Stimulated activated CD4-positive, alpha-beta T cell treated with anti-CD3 and anti-CD28 coated beads, Interleukin-4, amount 100 ng/mL, for 48 hours (primary cell): ENCODE data around the gene PTH.

Experiments
- DNase-seq, 2 donors: peaks; one replicate each; pipeline ENCODE4 v3.0.0-alpha.2; 2020; ENCODE audit warnings: low read depth in 2 of 2

PTH gene

GRCh38 chr11:13495929-13496328 lies at the start of gene PTH:
PTH (minus strand) TSS chr11:13495997; CDS start chr11:13492855, 3,142 bp downstream.
- DNase-seq, result no peak

DNA sequence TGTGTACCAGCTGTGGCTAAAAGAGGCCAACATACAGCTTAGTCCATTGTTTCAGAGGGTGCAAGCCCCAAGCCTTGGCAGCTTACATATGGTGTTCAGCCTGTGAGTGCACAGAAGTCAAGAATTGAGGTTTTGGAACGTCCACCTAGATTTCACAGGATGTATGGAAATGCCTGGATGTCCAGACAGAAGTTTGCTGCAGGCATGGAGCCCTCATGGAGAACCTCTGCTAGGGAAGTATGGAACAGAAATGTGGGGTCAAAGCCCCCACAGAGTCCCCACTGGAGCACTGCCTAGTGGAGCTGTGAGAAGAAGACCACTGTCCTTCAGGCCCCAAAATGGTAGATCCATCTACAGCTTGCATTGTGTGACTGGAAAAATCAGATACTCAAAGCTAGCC lies 42.2 kb upstream of the PTH start:
- no peak for DNase-seq

- DNase-seq, result no peak
Observed at GRCh38 chr11:13535819-13536218, 40.0 kb upstream of the PTH start.

DNA sequence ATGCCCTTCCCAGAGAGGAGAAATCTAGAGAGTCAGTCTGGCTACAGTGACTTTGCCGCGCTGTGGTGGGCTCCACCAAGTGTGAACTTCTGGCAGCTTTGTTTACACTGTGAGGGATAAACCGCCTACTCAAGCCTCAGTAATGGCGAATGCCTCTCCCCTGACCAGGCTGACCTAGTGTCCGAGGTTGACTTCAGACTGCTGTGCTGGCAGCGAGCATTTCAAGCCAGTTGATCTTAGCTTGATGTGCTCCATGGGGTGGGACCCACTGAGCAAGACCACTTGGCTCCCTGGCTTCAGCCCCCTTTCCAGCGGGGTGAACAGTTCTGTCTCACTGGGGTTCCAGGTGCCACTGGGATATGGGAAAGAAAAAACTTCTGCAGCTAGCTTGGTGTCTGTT lies 38.6 kb upstream of the PTH start:
- no peak for DNase-seq

GRCh38 chr11:13525257-13525656 lies 29.5 kb upstream of the PTH start:
- no peak for DNase-seq

DNA sequence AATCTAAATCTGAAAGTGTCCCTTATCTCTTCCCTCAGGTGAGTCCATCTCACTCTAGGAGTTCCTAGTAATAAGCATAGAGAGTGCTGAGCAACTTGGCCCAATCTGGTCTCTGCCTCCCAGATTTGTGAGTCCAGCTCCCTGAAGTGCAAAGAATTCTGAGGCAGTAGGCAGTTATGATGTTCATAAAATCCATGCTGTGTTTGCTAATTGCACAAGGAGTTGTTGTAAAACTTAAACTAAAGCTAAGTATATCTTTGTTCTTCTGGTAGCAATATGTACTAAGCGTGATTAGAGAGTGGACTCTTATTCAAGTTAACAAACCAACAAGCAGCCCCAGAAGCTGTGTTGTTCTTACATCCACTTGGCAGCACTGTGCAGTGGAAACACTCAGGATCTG lies 7.6 kb upstream of the PTH start:
- no peak for DNase-seq

DNA sequence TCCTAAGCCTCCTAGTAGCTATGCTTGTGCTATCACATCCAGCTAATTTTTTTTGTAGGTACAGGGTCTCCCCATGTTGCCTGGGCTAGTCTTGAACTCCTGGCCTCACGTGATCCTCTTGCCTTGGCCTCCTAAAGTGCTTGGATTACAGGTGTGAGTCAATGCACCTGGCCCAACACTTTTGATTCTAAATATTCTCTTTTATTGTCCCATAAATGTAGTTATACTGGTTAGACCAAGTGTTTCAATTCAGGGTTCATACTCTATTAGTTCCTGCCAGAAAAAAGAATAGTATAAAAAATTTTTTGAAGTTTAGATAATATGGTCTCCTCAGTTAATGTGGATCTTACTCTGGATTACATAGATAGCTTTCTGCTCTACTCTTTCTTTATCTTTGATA lies 6.7 kb upstream of the PTH start:
- no peak for DNase-seq

DNA sequence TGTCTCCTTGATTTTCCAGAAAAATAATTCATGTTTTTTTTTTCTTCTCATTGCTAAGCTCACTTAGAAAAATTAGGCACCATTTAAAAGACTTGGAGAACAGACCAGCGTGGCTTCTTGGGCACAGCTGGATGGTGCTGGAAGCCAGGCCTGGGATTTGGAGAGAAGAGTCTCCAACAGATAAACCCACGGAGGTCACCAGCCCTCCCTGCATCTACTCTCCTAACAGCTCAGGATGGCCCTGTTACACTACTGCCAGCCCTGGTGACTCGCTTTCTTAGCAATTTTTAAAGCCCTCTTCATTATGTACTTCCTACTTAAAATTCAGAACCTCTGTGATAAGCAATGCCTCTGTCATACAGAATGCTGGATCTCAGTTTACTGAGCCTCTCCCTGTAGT lies 1.7 kb downstream of the PTH start:
- DNase-seq, result no peak

DNA sequence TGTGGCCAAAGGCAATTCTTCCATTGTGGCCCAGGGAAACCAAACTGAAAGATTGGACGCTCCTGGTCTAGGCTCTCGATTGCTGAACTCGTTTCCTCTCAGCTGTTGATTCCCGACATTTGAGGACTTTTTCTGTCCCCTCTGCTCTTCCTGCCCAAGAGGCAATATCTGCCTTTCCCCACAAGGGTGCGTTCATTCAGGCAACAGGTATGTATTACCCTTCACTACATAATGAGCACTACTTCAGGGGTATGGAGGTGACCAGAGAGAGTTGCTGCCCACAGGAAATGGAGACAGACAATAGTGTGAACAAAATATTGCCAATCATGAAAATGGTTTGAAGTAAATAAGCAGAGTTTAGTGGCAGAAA lies 8.2 kb downstream of the PTH start:
- no peak for DNase-seq

DNA sequence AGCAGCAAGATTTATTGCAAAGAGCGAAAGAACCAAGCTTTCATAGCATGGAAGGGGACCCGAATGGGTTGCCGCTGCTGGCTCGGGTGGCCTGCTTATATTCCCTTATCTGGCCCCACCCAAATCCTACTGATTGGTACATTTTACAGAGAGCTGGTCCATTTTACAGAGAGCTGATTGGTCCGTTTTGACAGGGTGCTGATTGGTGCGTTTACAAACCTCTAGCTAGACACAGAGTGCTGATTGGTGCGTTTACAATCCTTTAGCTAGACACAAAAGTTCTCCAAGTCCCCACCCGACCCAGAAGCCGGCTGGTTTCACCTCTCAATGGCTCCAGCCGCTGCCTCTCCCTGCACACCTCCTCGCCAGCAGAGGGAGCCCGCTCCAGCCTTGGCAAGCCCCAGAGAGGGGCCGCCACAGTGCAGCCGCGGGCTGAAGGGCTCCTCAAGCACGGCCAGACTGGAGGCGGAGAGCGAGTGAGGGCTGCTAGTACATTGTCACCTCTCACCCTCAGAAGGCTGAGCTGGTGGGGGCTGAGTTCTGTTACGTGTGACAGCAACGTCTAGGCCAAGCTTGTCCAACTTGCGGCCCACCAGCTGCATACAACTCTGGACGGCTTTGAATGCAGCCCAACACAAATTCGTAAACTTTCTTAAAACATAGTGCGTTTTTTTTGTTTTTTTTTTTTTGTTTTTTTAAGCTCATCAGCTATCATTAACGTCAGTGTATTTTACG lies 8.7 kb downstream of the PTH start:
- DNase-seq, result peak; percentile 47 to 59

DNA sequence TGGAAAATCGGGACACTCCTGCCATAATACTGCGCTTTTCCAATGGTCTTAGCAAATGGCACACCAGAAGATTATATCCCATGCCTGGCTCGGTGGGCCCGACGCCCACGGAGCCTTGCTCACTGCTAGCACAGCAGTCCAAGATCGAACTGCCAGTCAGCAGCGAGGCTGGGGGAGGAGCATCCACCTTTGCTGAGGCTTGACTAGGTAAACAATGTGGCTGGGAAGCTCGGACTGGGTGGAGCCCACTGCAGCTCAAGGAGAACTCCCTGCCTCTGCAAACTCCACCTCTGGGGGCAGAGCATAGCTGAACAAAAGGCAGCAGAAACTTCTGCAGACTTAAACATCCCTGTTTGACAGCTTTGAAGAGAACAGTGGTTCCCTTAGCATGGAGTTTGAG lies 15.6 kb downstream of the PTH start:
- no peak for DNase-seq

- DNase-seq, result no peak
Observed at GRCh38 chr11:13479688-13480087, 16.1 kb downstream of the PTH start.

GRCh38 chr11:13475091-13475490 lies 20.7 kb downstream of the PTH start:
- no peak for DNase-seq

DNA sequence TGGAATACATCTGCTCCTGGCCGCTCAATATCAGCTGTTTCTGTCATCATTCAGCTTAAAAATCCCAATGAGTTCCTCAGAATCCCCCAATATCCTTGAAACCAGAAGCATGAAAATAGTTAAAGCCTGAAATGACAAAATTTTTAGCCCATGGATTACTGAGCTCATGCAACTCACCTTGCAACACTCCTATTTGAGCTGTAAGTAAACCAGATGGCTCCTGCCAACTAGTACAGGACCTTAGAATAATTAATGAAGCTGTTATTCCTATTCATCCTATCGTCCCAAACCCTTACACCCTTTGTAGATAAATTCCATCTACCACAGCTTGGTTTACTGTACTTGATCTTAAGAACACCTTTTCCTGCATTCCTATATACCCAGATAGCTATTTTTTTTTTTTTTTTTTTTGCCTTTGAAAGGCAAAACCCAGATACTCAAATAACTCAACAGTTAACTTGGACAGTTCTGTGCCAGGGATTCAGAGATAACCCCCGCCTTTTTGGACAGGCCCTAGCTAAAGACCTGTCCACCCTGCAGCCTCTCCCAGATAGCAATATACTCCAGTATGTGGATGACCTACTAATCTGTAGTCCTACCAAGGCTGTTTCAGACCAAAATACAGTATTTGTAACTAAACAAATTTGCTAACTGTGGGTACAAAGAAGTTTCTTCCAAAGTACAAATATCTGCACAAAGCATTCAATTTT lies 22.6 kb downstream of the PTH start:
- no peak for DNase-seq

- DNase-seq, result no peak
Observed at GRCh38 chr11:13468750-13469149, 27.0 kb downstream of the PTH start.

DNA sequence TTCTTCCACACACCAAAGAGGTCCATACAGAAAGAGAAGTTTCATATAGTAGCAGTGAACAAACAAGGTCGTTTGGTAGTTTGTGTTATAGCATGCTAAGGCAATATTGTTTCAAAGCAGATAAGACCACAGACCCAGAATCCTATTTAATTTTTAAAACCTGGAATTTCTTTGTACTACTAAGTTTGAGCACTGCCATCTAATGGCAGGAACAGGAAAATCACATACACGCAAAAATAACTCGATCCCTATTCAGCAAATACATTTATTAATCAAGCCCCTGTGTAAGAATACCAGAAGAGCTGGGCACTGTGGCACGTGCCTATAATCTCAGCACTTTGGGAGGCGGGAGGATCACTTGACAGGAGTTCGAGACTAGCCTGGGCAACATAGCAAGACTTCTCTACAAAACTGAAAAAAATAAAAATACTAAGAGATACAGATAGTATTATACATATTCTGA lies 29.9 kb downstream of the PTH start:
- no peak for DNase-seq

GRCh38 chr11:13463779-13464290 lies 32.0 kb downstream of the PTH start:
- DNase-seq, result no peak

DNA sequence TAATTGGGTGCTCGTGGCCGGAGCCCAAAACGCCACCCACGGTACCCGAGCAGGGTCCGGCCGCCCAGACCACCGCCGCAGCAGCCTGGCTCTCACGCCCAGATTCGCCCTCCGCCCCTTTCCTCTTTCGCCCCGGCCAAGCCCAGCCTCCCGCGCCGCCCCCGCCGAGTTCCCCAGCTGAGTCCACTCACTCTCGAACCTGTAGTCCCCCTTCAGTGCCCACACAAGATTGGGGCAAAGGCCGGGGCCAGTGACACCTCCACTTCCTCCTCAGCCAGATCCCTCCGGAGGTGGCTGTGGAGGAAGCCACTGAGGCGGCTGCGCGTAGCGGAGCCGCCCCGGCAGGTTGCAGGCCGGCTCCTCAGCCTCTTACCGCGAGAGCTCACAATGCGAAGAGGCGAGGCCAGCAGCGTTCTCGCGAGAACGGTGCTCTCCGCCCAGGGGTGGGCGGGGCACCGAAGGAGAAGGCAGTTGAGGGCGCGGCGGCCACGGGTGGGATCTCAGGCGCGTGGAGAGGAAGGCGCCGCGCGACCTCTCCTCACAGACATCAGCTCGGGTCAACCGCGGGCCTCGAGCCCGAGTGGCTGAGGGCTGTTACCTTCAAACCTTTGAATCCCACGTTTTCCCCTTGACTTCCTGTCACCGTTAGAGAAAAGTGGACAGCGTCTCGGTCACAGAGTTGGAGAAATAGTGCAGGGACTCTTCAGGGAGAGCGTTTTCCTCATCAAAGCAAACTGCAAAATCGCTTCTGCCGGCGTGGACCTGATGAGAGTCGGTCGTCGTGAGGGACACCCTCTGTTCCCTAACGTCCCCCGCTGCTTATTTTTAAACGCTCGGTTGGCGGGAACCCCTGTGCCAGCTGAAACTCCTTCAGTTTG lies 32.7 kb downstream of the PTH start, which contains the start of gene BTBD10:
Gene BTBD10 (minus strand): TSS at position 322 of the 878 bp plus-strand sequence. CDS start 18,098 bp downstream, outside the sequence.
- peak; percentile 82 to 91 for DNase-seq

- DNase-seq, result peak; percentile 50 to 64
Observed at GRCh38 chr11:13462311-13462900, 33.4 kb downstream of the PTH start.

- no peak for DNase-seq
Observed at GRCh38 chr11:13461291-13461690, 34.5 kb downstream of the PTH start.

DNA sequence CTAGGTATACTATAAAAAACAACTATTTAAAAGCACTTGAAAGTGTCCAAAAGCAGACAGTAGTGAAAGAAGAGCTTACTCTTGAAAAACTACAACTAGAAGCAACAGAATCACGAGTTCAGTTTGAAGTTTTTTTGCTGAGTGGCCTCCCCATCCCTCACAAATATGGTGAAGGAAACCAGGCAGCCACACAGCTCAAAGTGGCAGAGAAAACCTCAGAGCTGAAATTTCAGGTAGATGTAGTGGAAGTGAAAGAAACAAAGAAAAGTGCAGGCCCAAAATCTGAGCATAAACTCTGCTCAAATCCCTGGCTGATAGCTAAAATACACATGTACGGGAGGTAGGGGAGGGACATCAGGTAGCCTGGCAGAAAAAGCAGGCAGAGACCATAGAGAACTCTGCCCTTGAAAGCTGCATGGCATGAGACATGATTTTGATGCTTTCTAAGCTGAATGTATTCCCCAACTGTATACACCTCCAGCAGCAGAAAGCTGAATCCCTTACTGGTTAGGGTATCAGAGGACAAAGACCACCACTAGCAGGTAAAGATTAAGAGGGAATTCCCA lies 44.9 kb downstream of the PTH start:
- no peak for DNase-seq
